ENCODE results near the gene RYR2. TPM values are rescaled to one million over a fixed set of nuclear protein-coding genes. Genes with fewer than 3 reads are reported as not detected.

RYR2 gene
- total RNA-seq, 2 experiments from 2014 or later: not detected

DNA sequence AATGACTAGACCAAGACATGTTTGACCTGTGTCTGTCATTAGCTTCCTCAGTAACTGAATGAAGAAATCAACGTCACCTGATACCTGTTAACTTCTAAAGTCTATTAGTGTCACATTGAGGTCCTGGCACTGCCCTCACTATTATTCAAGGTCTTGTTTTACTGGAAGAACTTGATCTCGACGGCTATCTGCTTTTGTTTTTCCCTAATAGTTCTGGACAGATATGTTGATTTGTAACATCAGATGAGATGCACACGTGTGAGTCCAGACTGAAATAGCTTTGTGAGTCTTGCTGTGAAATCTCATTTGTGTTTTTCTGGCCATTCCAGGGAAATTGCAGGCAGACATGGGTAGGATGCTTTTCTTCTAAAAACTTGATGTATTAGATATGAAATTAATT, 159.2 kb downstream of the RYR2 start:
- no TSS peak for BruUV-seq (replicated peaks)
- Histone ChIP-seq H4K20me1 (ENCODE audit: insufficient read depth, low read length) (no peaks in the 10 kb centered on the region), H3K9me3 (ENCODE audit: low read length) (no peaks in the 10 kb centered on the region), H3K9me2 (ENCODE audit: insufficient read depth, low read length) (no peaks in the 10 kb centered on the region), H3K4me3 (ENCODE audit: low read depth, low read length, poor library complexity, severe bottlenecking) (no peak overlapping the region), H3K79me2 (ENCODE audit: insufficient read depth, low read depth, low read length) (no peaks in the 10 kb centered on the region), H2AFZ (ENCODE audit: low read length) (no peak overlapping the region), H3K27ac (ENCODE audit: low read depth, low read length, poor library complexity, severe bottlenecking) (no peak overlapping the region), H3K4me2 (ENCODE audit: low read length) (no peak overlapping the region), H3K4me1 (ENCODE audit: insufficient read depth, low read length, poor library complexity, severe bottlenecking) (no peaks in the 10 kb centered on the region), H3K36me3 (ENCODE audit: insufficient read depth, low read length) (no peaks in the 10 kb centered on the region)
- ChIA-PET POLR2A (no interaction called here), CTCF (ENCODE audit: unreplicated experiment) (no interaction called here)
- intact Hi-C loops (cut with micrococcal nuclease; ENCODE audit: unreplicated experiment): no loop called here
- TF ChIP-seq CTCF (conservative IDR thresholded peaks at IDR 0.05; ENCODE audit: low read length): no peak
- no peak for TF ChIP-seq EZH2phosphoT487 (IDR thresholded peaks at IDR 0.05; ENCODE audit: borderline replicate concordance, low read depth, low read length)
- no peak for DNase-seq (ENCODE audit: low spot score)

GRCh38 chr1:237204841-237205240, 162.9 kb downstream of the RYR2 start:
- Histone ChIP-seq H3K9me3 (ENCODE audit: low read length) (no peaks in the 10 kb centered on the region), H3K4me1 (ENCODE audit: insufficient read depth, low read length, poor library complexity, severe bottlenecking) (no peaks in the 10 kb centered on the region), H2AFZ (ENCODE audit: low read length) (no peak overlapping the region), H4K20me1 (ENCODE audit: insufficient read depth, low read length) (no peaks in the 10 kb centered on the region), H3K79me2 (ENCODE audit: insufficient read depth, low read depth, low read length) (no peaks in the 10 kb centered on the region), H3K9me2 (ENCODE audit: insufficient read depth, low read length) (no peaks in the 10 kb centered on the region), H3K4me2 (ENCODE audit: low read length) (no peak overlapping the region), H3K36me3 (ENCODE audit: insufficient read depth, low read length) (no peaks in the 10 kb centered on the region), H3K4me3 (ENCODE audit: low read depth, low read length, poor library complexity, severe bottlenecking) (no peak overlapping the region), H3K27ac (ENCODE audit: low read depth, low read length, poor library complexity, severe bottlenecking) (no peak overlapping the region)
- no peak for DNase-seq (ENCODE audit: low spot score)
- ChIA-PET CTCF (ENCODE audit: unreplicated experiment) (no interaction called here), POLR2A (interaction anchor here (0.5 to 0.6 kb wide), 2 partner anchors 9 to 62 kb away, joined by 3 to 4 read pairs; no protein-coding TSS in a partner anchor)
- no peak for TF ChIP-seq EZH2phosphoT487 (IDR thresholded peaks at IDR 0.05; ENCODE audit: borderline replicate concordance, low read depth, low read length)
- intact Hi-C loops (cut with micrococcal nuclease; ENCODE audit: unreplicated experiment): no loop called here
- no TSS peak for BruUV-seq (replicated peaks)

GRCh38 chr1:237205400-237206064, 163.5 kb downstream of the RYR2 start:
- no peak for DNase-seq (ENCODE audit: low spot score)
- ChIA-PET CTCF (ENCODE audit: unreplicated experiment) (no interaction called here), POLR2A (no interaction called here)
- no peak overlapping the region for H3K4me3 ChIP-seq (ENCODE audit: low read depth, low read length, poor library complexity, severe bottlenecking)
- H3K4me1 ChIP-seq (ENCODE audit: insufficient read depth, low read length, poor library complexity, severe bottlenecking): no peaks in the 10 kb centered on the region
- no peaks in the 10 kb centered on the region for H3K79me2 ChIP-seq (ENCODE audit: insufficient read depth, low read depth, low read length)
- H3K9me2 ChIP-seq (ENCODE audit: insufficient read depth, low read length): no peaks in the 10 kb centered on the region
- BruUV-seq (replicated peaks): no TSS peak
- H3K9me3 ChIP-seq (ENCODE audit: low read length): no peaks in the 10 kb centered on the region
- intact Hi-C loops (cut with micrococcal nuclease; ENCODE audit: unreplicated experiment): no loop called here
- no peak overlapping the region for H2AFZ ChIP-seq (ENCODE audit: low read length)
- no peak overlapping the region for H3K4me2 ChIP-seq (ENCODE audit: low read length)
- H4K20me1 ChIP-seq (ENCODE audit: insufficient read depth, low read length): no peaks in the 10 kb centered on the region
- no peaks in the 10 kb centered on the region for H3K36me3 ChIP-seq (ENCODE audit: insufficient read depth, low read length)
- H3K27ac ChIP-seq (ENCODE audit: low read depth, low read length, poor library complexity, severe bottlenecking): no peak overlapping the region
- TF ChIP-seq EZH2phosphoT487 (IDR thresholded peaks at IDR 0.05; ENCODE audit: borderline replicate concordance, low read depth, low read length) (no peak), CTCF (conservative IDR thresholded peaks at IDR 0.05; ENCODE audit: low read length) (no peak)
